ENCODE measurements around the gene P2RY2.

The P2RY2 gene

GRCh38 chr11:73206801-73207200 lies 11.3 kb upstream of the P2RY2 start:
- DNase-seq, result no peak

GRCh38 chr11:73209892-73210291 lies 8.2 kb upstream of the P2RY2 start:
- no peak for DNase-seq

- DNase-seq, result no peak
Measured at GRCh38 chr11:73210916-73211667, 7.0 kb upstream of the P2RY2 start.

GRCh38 chr11:73213196-73214143 lies 4.6 kb upstream of the P2RY2 start:
- DNase-seq, result no peak

- no peak for DNase-seq
Measured at GRCh38 chr11:73215191-73216134, 2.6 kb upstream of the P2RY2 start.

GRCh38 chr11:73216465-73216864 lies 1.6 kb upstream of the P2RY2 start:
- DNase-seq, result no peak

GRCh38 chr11:73217131-73217809 lies 811 bp upstream of the P2RY2 start:
- no peak for DNase-seq

- DNase-seq, result no peak
Measured at GRCh38 chr11:73217810-73218105, 323 bp upstream of the P2RY2 start.

- DNase-seq, result no peak
Measured at GRCh38 chr11:73218830-73219215, 742 bp downstream of the P2RY2 start.

GRCh38 chr11:73219396-73220285 lies 1.6 kb downstream of the P2RY2 start:
- no peak for DNase-seq

GRCh38 chr11:73221451-73221850 lies 3.4 kb downstream of the P2RY2 start:
- DNase-seq, result no peak

GRCh38 chr11:73221996-73222395 lies 3.9 kb downstream of the P2RY2 start:
- DNase-seq, result no peak

GRCh38 chr11:73223998-73224730 lies 6.1 kb downstream of the P2RY2 start:
- peak; percentile 58 for DNase-seq

GRCh38 chr11:73225001-73225686 lies 7.1 kb downstream of the P2RY2 start:
- no peak for DNase-seq

- DNase-seq, result no peak
Measured at GRCh38 chr11:73225851-73226250, 7.8 kb downstream of the P2RY2 start.

GRCh38 chr11:73226297-73227006 lies 8.4 kb downstream of the P2RY2 start:
- no peak for DNase-seq

- no peak for DNase-seq
Measured at GRCh38 chr11:73227571-73228211, 9.6 kb downstream of the P2RY2 start.

- no peak for DNase-seq
Measured at GRCh38 chr11:73228268-73229134, 10.4 kb downstream of the P2RY2 start.

Measured in OCI-M1 (cell line).